HepG2 (cell line): ENCODE data around the gene ISG20. TPM values are rescaled to one million over a fixed set of nuclear protein-coding genes. Genes with fewer than 3 reads are reported as not detected.
A peak's percentile ranks its signal among the peaks of the same experiment; 100 is the strongest.

Source experiments
- ATAC-seq: fragments of 200-7000 bp; cut with Tn5 transposase; 3 replicates; pipeline ENCODE4 v1.9.1; 2020; ENCODE audit warnings: mild to moderate bottlenecking, moderate library complexity
- BruUV-seq: library from RNA; stranded (reverse); fragments of 400-500 nt; replicated peaks from 2 replicates; lab custom pipeline; 2021; lab: Mats Ljungman, UMichigan
- CTCF ChIA-PET: fragments of 300-600 bp; formaldehyde crosslinking; extraction: SDS; loops from one replicate; lab custom pipeline; 2021; ENCODE audit warnings: low total read pairs, inconsistent platforms, low intra/inter-chr PET ratio; lab: Yijun Ruan, JAX
- POLR2A ChIA-PET: fragments of 350-600 bp; sonication (Branson Sonifier 250); formaldehyde crosslinking; loops from one replicate; lab custom pipeline; 2020; ENCODE audit warnings: antibody characterized with exemption, inconsistent platforms; lab: Yijun Ruan, JAX
- DNase-seq: peaks from one replicate; pipeline ENCODE4 v3.0.0-alpha.2; 2015; ENCODE audit warnings: low spot score
- FAIRE-seq: peaks from 3 replicates; lab custom pipeline; 2011; peaks lifted over from hg19 to GRCh38; lab: Jason Lieb, UNC
- H2AFZ ChIP-seq: one replicate; pipeline ENCODE4 v1.6.1; 2011; ENCODE audit warnings: low read length, inconsistent platforms
- H3K27ac ChIP-seq: fragments of 300-600 bp; 3 replicates; pipeline ENCODE4 v1.8.0; 2011; ENCODE audit warnings: mixed run types, mild to moderate bottlenecking, mixed read lengths, low read length, inconsistent platforms; ENCODE audit not compliant: insufficient read depth; ENCODE audit errors: extremely low read length
- H3K27me3 ChIP-seq, 2 experiments: fragments of 200-600 bp in 1 of 2; 2 replicates in 1 of 2; 3 replicates in 1 of 2; pipeline versions ENCODE4 v1.6.0 to v1.8.0; 2011; ENCODE audit warnings: low read length in 2 of 2, mild to moderate bottlenecking in 2 of 2, moderate library complexity in 2 of 2, inconsistent platforms in 1 of 2; ENCODE audit not compliant: insufficient read depth in 2 of 2, control insufficient read depth in 1 of 2
- H3K36me3 ChIP-seq, 2 experiments: fragments of 200-600 bp in 1 of 2; replicated peaks in 1 of 2; 2 replicates in 1 of 2; 3 replicates in 1 of 2; pipeline versions ENCODE4 v1.5.1 to v1.8.0; 2011; ENCODE audit warnings: low read length in 2 of 2, inconsistent platforms in 1 of 2; ENCODE audit not compliant: insufficient read depth in 2 of 2, control insufficient read depth in 1 of 2
- H3K4me1 ChIP-seq: 2 replicates; pipeline ENCODE4 v1.5.1; 2012; ENCODE audit warnings: low read length, inconsistent platforms; ENCODE audit not compliant: insufficient read depth
- H3K4me2 ChIP-seq: 2 replicates; pipeline ENCODE4 v1.6.0; 2011; ENCODE audit warnings: low read depth, low read length, inconsistent platforms
- H3K4me3 ChIP-seq, 3 experiments: fragments of 200-600 bp in 1 of 3; sonication (generic), shearing (Covaris generic) in 1 of 3; replicated peaks in 1 of 3; 2 replicates each; pipeline ENCODE4 v1.5.1; 2011 to 2016; ENCODE audit warnings: low read length in 3 of 3, inconsistent platforms in 2 of 3, low read depth in 2 of 3, mild to moderate bottlenecking in 2 of 3, control low read depth in 1 of 3, mixed read lengths in 1 of 3; ENCODE audit not compliant: insufficient read depth in 1 of 3
- H3K79me2 ChIP-seq: one replicate; pipeline ENCODE4 v1.6.1; 2011; ENCODE audit warnings: low read length, inconsistent platforms; ENCODE audit not compliant: insufficient read depth
- H3K9ac ChIP-seq: 2 replicates; pipeline ENCODE4 v1.6.0; 2011; ENCODE audit warnings: mild to moderate bottlenecking, low read depth, low read length, inconsistent platforms; ENCODE audit not compliant: insufficient read depth
- H3K9me3 ChIP-seq: 2 replicates; pipeline ENCODE4 v1.5.1; 2012; ENCODE audit warnings: mild to moderate bottlenecking, low read length
- H4K20me1 ChIP-seq: 2 replicates; pipeline ENCODE4 v1.6.0; 2011; ENCODE audit warnings: inconsistent platforms, mild to moderate bottlenecking, low read length, moderate library complexity; ENCODE audit not compliant: insufficient read depth
- ATRX ChIP-seq: sonication (generic); formaldehyde crosslinking; IDR thresholded peaks from 2 replicates; pipeline ENCODE4 v1.4.0; 2020; ENCODE audit warnings: missing genetic modification reagents, borderline replicate concordance
- CBX5 ChIP-seq: sonication (generic); formaldehyde crosslinking; IDR thresholded peaks from 2 replicates; pipeline ENCODE4 v1.4.0; 2020; ENCODE audit warnings: missing genetic modification reagents, borderline replicate concordance
- CREBL2 ChIP-seq: sonication (generic); formaldehyde crosslinking; IDR thresholded peaks from 2 replicates; pipeline ENCODE4 v1.8.1; 2023; ENCODE audit warnings: missing genetic modification reagents, mild to moderate bottlenecking, borderline replicate concordance
- DRAP1 ChIP-seq: IDR thresholded peaks from 2 replicates; pipeline ENCODE4 v1.6.1; 2016; ENCODE audit warnings: missing genetic modification reagents, missing compliant biosample characterization
- GATAD2A ChIP-seq: IDR thresholded peaks from 2 replicates; pipeline ENCODE4 v1.6.1; 2016
- HBP1 ChIP-seq: IDR thresholded peaks from 2 replicates; pipeline ENCODE4 v1.6.1; 2016; ENCODE audit warnings: low read depth, control low read depth
- HHEX ChIP-seq: IDR thresholded peaks from 2 replicates; pipeline ENCODE4 v1.6.1; 2016; ENCODE audit warnings: control low read depth
- NFATC3 ChIP-seq: sonication (generic); formaldehyde crosslinking; IDR thresholded peaks from 2 replicates; pipeline ENCODE4 v1.5.1; 2020; ENCODE audit warnings: mild to moderate bottlenecking, missing genetic modification reagents
- PHF5A ChIP-seq: IDR thresholded peaks from one replicate; pipeline ENCODE4 v1.6.1; 2018; ENCODE audit warnings: low read depth, missing genetic modification reagents; ENCODE audit not compliant: unreplicated experiment
- RCOR2 ChIP-seq: IDR thresholded peaks from 2 replicates; pipeline ENCODE4 v1.6.1; 2016; ENCODE audit warnings: missing biosample characterization, missing genetic modification reagents
- TRIM24 ChIP-seq: sonication (generic); formaldehyde crosslinking; IDR thresholded peaks from 2 replicates; pipeline ENCODE4 v1.8.0; 2022; ENCODE audit warnings: mild to moderate bottlenecking, missing genetic modification reagents
- WIZ ChIP-seq: sonication (generic); formaldehyde crosslinking; IDR thresholded peaks from 2 replicates; pipeline ENCODE4 v1.5.1; 2020; ENCODE audit warnings: mild to moderate bottlenecking, missing genetic modification reagents
- ZBTB38 ChIP-seq: sonication (generic); formaldehyde crosslinking; IDR thresholded peaks from 2 replicates; pipeline ENCODE4 v1.5.1; 2020; ENCODE audit warnings: mild to moderate bottlenecking, missing genetic modification reagents
- ZNF280B ChIP-seq: sonication (generic); formaldehyde crosslinking; IDR thresholded peaks from 2 replicates; pipeline ENCODE4 v1.5.0; 2020; ENCODE audit warnings: missing genetic modification reagents, mild to moderate bottlenecking, borderline replicate concordance
- ZNF629 ChIP-seq: sonication (generic); formaldehyde crosslinking; conservative IDR thresholded peaks from 2 replicates; pipeline ENCODE4 v1.5.0; 2020; ENCODE audit warnings: missing genetic modification reagents
- ZNF883 ChIP-seq: sonication (generic); formaldehyde crosslinking; IDR thresholded peaks from 2 replicates; pipeline ENCODE4 v1.5.1; 2020; ENCODE audit warnings: mild to moderate bottlenecking, missing genetic modification reagents; ENCODE audit errors: not compliant biosample characterization
- WGBS: methylation state at CpG from one replicate; pipeline ENCODE4 v1.1.6; 2017; ENCODE audit warnings: low lambda C conversion rate; 5-methylcytosine and 5-hydroxymethylcytosine counted together
- in situ Hi-C: cut with HindIII; loops from 2 replicates; pipeline ENCODE4 v1.10.0; 2017; ENCODE audit warnings: low pct_unique_long_range_greater_than_20kb; ENCODE audit not compliant: extremely low pct_ligation_motif_present
- intact Hi-C: fragments of 100-400 bp; cut with micrococcal nuclease; formaldehyde crosslinking; loops from one replicate; pipeline ENCODE4 v1.10.0; 2022; ENCODE audit not compliant: unreplicated experiment
- polyA plus RNA-seq, 8 experiments: library from polyadenylated mRNA; depleted of rRNA in 3 of 8; stranded (reverse) in 7 of 8; unstranded in 1 of 8; fragments of >200 nt; fragmentation: Illumina TruSeq in 4 of 8; extraction: Trizol in 4 of 8; gene quantifications; 2 replicates each; pipeline versions ENCODE4 v1.2.1 to v1.2.3, GENCODE V29; 2011 to 2016; ENCODE audit warnings: low read depth in 4 of 8, missing spikeins in 1 of 8, mixed read lengths in 1 of 8; ENCODE audit not compliant: insufficient read depth in 1 of 8
- total RNA-seq, 5 experiments: library from RNA; depleted of rRNA; stranded (reverse); fragments of >200 nt; fragmentation: Illumina TruSeq; extraction: Trizol; gene quantifications; 2 replicates each; pipeline ENCODE4 v1.2.3, GENCODE V29; 2016; ENCODE audit warnings: low read depth in 1 of 5

The ISG20 gene
- total and polyA plus RNA-seq, 2 of the 13 experiments (the other 11 are each of a cell fraction or from before 2014, with no cell fraction given), result 6.3 to 31.5 TPM

GRCh38 chr15:88654430-88655102, 15.8 kb downstream of the ISG20 start:
- H3K4me2 ChIP-seq, result no peak overlapping the region
- H3K9ac ChIP-seq, result no peak overlapping the region
- no peak overlapping the region for H3K4me3 ChIP-seq
- no peak for DNase-seq
- CTCF ChIA-PET, result no interaction called here
- TF ChIP-seq ZBTB38 (no peak), ZNF629 (CRISPR knock-in tag) (peak; percentile 59)
- TF ChIP-seq, all 625 proteins: peak for 1
- Histone ChIP-seq H3K36me3 (no peaks in the 10 kb centered on the region), H3K9me3 (no peaks in the 10 kb centered on the region), H3K4me1 (no peaks in the 10 kb centered on the region), H4K20me1 (0 out of 2 replicates have a peak, but pooled peaks cover 2% of the 10 kb centered on the region), H3K79me2 (no peaks in the 10 kb centered on the region), H2AFZ (no peak overlapping the region), H3K27me3 (peaks cover 0 to 13% of the 10 kb centered on the region in 2 experiments; a peak in 4 of 5 replicates), H3K27ac (no peak overlapping the region)
- no peak for FAIRE-seq
- no TSS peak for BruUV-seq
- intact Hi-C loops, result no loop called here
- ATAC-seq, result no peak
- WGBS, result 79% methylated on average over 18 of the region's 18 CpGs
- POLR2A ChIA-PET, result no interaction called here
- in situ Hi-C loops, result loop anchor here (5.0 kb wide), 1 partner anchor 173 kb away; no protein-coding TSS in a partner anchor

GRCh38 chr15:88655103-88655553, 16.3 kb downstream of the ISG20 start:
- ChIA-PET POLR2A (no interaction called here), CTCF (no interaction called here)
- H3K9ac ChIP-seq, result no peak overlapping the region
- no peak overlapping the region for H3K27ac ChIP-seq
- DNase-seq, result no peak
- no peak for ATAC-seq
- no peaks in the 10 kb centered on the region for H3K4me1 ChIP-seq
- H3K79me2 ChIP-seq, result no peaks in the 10 kb centered on the region
- intact Hi-C loops (no loop called here), in situ Hi-C loops (no loop called here)
- 0 out of 2 replicates have a peak, but pooled peaks cover 2% of the 10 kb centered on the region for H4K20me1 ChIP-seq
- no peak overlapping the region for H2AFZ ChIP-seq
- H3K9me3 ChIP-seq, result no peaks in the 10 kb centered on the region
- BruUV-seq, result no TSS peak
- peaks cover 0 to 13% of the 10 kb centered on the region in 2 experiments; a peak in 4 of 5 replicates for H3K27me3 ChIP-seq
- H3K4me3 ChIP-seq, result no peak overlapping the region
- H3K36me3 ChIP-seq, result no peaks in the 10 kb centered on the region
- H3K4me2 ChIP-seq, result no peak overlapping the region
- WGBS, result 67% methylated on average over 11 of the region's 14 CpGs
- FAIRE-seq, result no peak
- TF ChIP-seq ZNF883 (no peak), ZNF280B (CRISPR knock-in tag) (no peak), RCOR2 (CRISPR knock-in tag) (no peak), HHEX (CRISPR knock-in tag) (no peak), NFATC3 (CRISPR knock-in tag) (no peak), HBP1 (CRISPR knock-in tag) (no peak), GATAD2A (CRISPR knock-in tag) (no peak), CREBL2 (CRISPR knock-in tag) (no peak), DRAP1 (CRISPR knock-in tag) (no peak), TRIM24 (CRISPR knock-in tag) (no peak), ATRX (no peak), PHF5A (CRISPR knock-in tag) (no peak), WIZ (CRISPR knock-in tag) (no peak), CBX5 (CRISPR knock-in tag) (no peak)
